B cell (primary cell): ENCODE measurements around the gene ATP8A2.

Source experiments
- CTCF ChIP-seq: fragments of 200-600 bp; IDR thresholded peaks from one replicate; pipeline ENCODE4 v1.8.0; 2022; ENCODE audit warnings: antibody characterized with exemption, mild to moderate bottlenecking
- EZH2 ChIP-seq: IDR thresholded peaks from 2 replicates; pipeline ENCODE4 v1.6.1; 2012; ENCODE audit warnings: borderline replicate concordance, low read depth, mild to moderate bottlenecking, moderate library complexity, low read length; ENCODE audit not compliant: insufficient read depth, poor library complexity, severe bottlenecking

GRCh38 chr13:25675060-25675459 is 303.3 kb downstream of the ATP8A2 start:
- TF ChIP-seq EZH2 = no peak
- no peak for TF ChIP-seq CTCF
